Panc1 (cell line): ENCODE measurements around the gene JPH3. TPM values are rescaled to one million over a fixed set of nuclear protein-coding genes. Genes with fewer than 3 reads are reported as not detected.

ENCODE experiments used
- ATAC-seq: fragments of 200-7000 bp; cut with Tn5 transposase; 2 replicates; pipeline ENCODE4 v1.9.1; 2020; ENCODE audit warnings: mild to moderate bottlenecking, moderate library complexity
- BruUV-seq: library from RNA; stranded (reverse); fragments of 400-500 nt; replicated peaks from 2 replicates; lab custom pipeline; 2021; lab: Mats Ljungman, UMichigan
- CTCF ChIA-PET: fragments of 300-600 bp; sonication (Branson Sonifier 250); formaldehyde crosslinking; loops from one replicate; lab custom pipeline; 2022; ENCODE audit warnings: antibody characterized with exemption; lab: Charles Lee
- POLR2A ChIA-PET: fragments of 300-600 bp; sonication (Branson Sonifier 250); formaldehyde crosslinking; loops from one replicate; lab custom pipeline; 2022; ENCODE audit warnings: antibody characterized with exemption; lab: Charles Lee
- DNase-seq: peaks from one replicate; pipeline ENCODE4 v3.0.0-alpha.2; 2010; ENCODE audit warnings: low read depth, low spot score
- H3K27ac ChIP-seq: 2 replicates; pipeline ENCODE4 v1.5.1; 2011; ENCODE audit warnings: mild to moderate bottlenecking, low read length, inconsistent platforms
- H3K27me3 ChIP-seq: fragments of 200-500 bp; sonication (Bioruptor generic); 2 replicates; pipeline ENCODE4 v1.6.0; 2014; ENCODE audit warnings: low read length, inconsistent platforms; ENCODE audit not compliant: control insufficient read depth, insufficient read depth
- H3K36me3 ChIP-seq: fragments of 200-500 bp; sonication (Bioruptor generic); 2 replicates; pipeline ENCODE4 v1.5.1; 2014; ENCODE audit warnings: inconsistent platforms, mild to moderate bottlenecking, low read length, moderate library complexity; ENCODE audit not compliant: control insufficient read depth, insufficient read depth
- H3K4me1 ChIP-seq: 2 replicates; pipeline ENCODE4 v1.5.1; 2011; ENCODE audit warnings: inconsistent platforms, mild to moderate bottlenecking, low read length, moderate library complexity; ENCODE audit not compliant: control insufficient read depth, insufficient read depth
- H3K4me3 ChIP-seq, 2 experiments: 2 replicates each; pipeline ENCODE4 v1.5.1; 2011 to 2012; ENCODE audit warnings: low read depth in 2 of 2, low read length in 2 of 2, mild to moderate bottlenecking in 2 of 2, inconsistent platforms in 1 of 2, moderate library complexity in 1 of 2
- H3K9me3 ChIP-seq: fragments of 200-500 bp; sonication (Bioruptor generic); 2 replicates; pipeline ENCODE4 v1.5.1; 2014; ENCODE audit warnings: low read depth, mild to moderate bottlenecking, inconsistent platforms, low read length, moderate library complexity; ENCODE audit not compliant: control insufficient read depth, insufficient read depth
- POLR2AphosphoS5 ChIP-seq: IDR thresholded peaks from 2 replicates; pipeline ENCODE4 v1.6.1; 2012; ENCODE audit warnings: mild to moderate bottlenecking, low read depth, low read length, moderate library complexity
- SIN3A ChIP-seq: IDR thresholded peaks from 2 replicates; pipeline ENCODE4 v1.6.1; 2012; ENCODE audit warnings: low read depth, mild to moderate bottlenecking, low read length, moderate library complexity, borderline replicate concordance; ENCODE audit not compliant: insufficient read depth
- TCF7L2 ChIP-seq: IDR thresholded peaks from 2 replicates; pipeline ENCODE4 v1.6.1; 2011; ENCODE audit warnings: mild to moderate bottlenecking, low read depth, low read length, inconsistent platforms
- in situ Hi-C: cut with HindIII; loops from 2 replicates; pipeline ENCODE4 v1.10.0; 2016; ENCODE audit warnings: low sequenced_read_pairs, low pct_unique_long_range_greater_than_20kb
- intact Hi-C: fragments of 100-400 bp; cut with micrococcal nuclease; formaldehyde crosslinking; loops from one replicate; pipeline ENCODE4 v1.10.0; 2022; ENCODE audit not compliant: unreplicated experiment
- total RNA-seq: library from RNA; stranded (reverse); gene quantifications from one replicate; pipeline ENCODE4 v1.2.1, GENCODE V29; 2021; ENCODE audit not compliant: unreplicated experiment
- TF ChIP-seq, protein P1 (sequence below): fragments of 450-650 bp; IDR thresholded peaks from 2 replicates; pipeline ENCODE4 v1.5.1; 2017; ENCODE audit warnings: mild to moderate bottlenecking
- TF ChIP-seq, protein P2 (sequence below), 2 experiments: IDR thresholded peaks; 2 replicates each; pipeline ENCODE4 v1.6.1; 2011 to 2012; ENCODE audit warnings: low read depth in 2 of 2, control low read depth in 1 of 2, low read length in 1 of 2, mild to moderate bottlenecking in 1 of 2, moderate library complexity in 1 of 2; ENCODE audit not compliant: insufficient read depth in 1 of 2

Gene JPH3
- total RNA-seq, 1 experiment from 2014 or later = 1.2 TPM

DNA sequence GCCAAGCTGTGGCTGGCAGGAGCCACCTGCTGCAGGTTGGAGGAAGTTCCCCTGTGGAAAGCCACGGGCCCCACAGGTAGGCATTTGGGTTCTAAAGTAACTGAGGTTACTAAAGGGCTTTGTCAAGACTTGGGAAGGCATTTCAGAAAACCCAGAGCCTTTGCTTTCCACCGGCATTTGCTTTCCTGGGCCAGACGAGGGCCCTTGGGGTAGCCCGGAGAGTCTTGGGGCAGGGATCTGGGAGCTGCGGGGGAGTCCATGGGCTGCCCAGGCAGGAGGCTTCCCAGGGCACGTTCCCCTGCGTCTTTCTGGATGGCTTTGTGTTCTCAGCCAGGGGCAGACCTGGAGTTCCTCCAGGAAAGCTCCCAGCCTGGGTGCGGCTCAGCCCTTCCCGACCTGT, 43.5 kb downstream of the JPH3 start:
- no peaks in the 10 kb centered on the region for H3K9me3 ChIP-seq
- H3K4me1 ChIP-seq = no peaks in the 10 kb centered on the region
- DNase-seq = no peak
- no peak overlapping the region for H3K27ac ChIP-seq
- ChIA-PET POLR2A (no interaction called here), CTCF (interaction anchor here (1.1 kb wide), 1 partner anchor 10 kb away, joined by 3 read pairs; no protein-coding TSS in a partner anchor)
- intact Hi-C loops = no loop called here
- TF ChIP-seq TCF7L2 (no peak), SIN3A (no peak), POLR2AphosphoS5 (no peak)
- TF ChIP-seq, protein P1, sequence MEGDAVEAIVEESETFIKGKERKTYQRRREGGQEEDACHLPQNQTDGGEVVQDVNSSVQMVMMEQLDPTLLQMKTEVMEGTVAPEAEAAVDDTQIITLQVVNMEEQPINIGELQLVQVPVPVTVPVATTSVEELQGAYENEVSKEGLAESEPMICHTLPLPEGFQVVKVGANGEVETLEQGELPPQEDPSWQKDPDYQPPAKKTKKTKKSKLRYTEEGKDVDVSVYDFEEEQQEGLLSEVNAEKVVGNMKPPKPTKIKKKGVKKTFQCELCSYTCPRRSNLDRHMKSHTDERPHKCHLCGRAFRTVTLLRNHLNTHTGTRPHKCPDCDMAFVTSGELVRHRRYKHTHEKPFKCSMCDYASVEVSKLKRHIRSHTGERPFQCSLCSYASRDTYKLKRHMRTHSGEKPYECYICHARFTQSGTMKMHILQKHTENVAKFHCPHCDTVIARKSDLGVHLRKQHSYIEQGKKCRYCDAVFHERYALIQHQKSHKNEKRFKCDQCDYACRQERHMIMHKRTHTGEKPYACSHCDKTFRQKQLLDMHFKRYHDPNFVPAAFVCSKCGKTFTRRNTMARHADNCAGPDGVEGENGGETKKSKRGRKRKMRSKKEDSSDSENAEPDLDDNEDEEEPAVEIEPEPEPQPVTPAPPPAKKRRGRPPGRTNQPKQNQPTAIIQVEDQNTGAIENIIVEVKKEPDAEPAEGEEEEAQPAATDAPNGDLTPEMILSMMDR = no peak
- TF ChIP-seq, protein P2, sequence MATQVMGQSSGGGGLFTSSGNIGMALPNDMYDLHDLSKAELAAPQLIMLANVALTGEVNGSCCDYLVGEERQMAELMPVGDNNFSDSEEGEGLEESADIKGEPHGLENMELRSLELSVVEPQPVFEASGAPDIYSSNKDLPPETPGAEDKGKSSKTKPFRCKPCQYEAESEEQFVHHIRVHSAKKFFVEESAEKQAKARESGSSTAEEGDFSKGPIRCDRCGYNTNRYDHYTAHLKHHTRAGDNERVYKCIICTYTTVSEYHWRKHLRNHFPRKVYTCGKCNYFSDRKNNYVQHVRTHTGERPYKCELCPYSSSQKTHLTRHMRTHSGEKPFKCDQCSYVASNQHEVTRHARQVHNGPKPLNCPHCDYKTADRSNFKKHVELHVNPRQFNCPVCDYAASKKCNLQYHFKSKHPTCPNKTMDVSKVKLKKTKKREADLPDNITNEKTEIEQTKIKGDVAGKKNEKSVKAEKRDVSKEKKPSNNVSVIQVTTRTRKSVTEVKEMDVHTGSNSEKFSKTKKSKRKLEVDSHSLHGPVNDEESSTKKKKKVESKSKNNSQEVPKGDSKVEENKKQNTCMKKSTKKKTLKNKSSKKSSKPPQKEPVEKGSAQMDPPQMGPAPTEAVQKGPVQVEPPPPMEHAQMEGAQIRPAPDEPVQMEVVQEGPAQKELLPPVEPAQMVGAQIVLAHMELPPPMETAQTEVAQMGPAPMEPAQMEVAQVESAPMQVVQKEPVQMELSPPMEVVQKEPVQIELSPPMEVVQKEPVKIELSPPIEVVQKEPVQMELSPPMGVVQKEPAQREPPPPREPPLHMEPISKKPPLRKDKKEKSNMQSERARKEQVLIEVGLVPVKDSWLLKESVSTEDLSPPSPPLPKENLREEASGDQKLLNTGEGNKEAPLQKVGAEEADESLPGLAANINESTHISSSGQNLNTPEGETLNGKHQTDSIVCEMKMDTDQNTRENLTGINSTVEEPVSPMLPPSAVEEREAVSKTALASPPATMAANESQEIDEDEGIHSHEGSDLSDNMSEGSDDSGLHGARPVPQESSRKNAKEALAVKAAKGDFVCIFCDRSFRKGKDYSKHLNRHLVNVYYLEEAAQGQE (IDR thresholded peaks at IDR 0.05; ENCODE audit: insufficient read depth in 1 of 2, low read depth in 2 of 2, low read length in 1 of 2) = no peak
- no peak overlapping the region for H3K4me3 ChIP-seq
- BruUV-seq = no TSS peak
- in situ Hi-C loops = no loop called here
- H3K36me3 ChIP-seq = no peaks in the 10 kb centered on the region
- ATAC-seq = no peak
- H3K27me3 ChIP-seq = no peaks in the 10 kb centered on the region

DNA sequence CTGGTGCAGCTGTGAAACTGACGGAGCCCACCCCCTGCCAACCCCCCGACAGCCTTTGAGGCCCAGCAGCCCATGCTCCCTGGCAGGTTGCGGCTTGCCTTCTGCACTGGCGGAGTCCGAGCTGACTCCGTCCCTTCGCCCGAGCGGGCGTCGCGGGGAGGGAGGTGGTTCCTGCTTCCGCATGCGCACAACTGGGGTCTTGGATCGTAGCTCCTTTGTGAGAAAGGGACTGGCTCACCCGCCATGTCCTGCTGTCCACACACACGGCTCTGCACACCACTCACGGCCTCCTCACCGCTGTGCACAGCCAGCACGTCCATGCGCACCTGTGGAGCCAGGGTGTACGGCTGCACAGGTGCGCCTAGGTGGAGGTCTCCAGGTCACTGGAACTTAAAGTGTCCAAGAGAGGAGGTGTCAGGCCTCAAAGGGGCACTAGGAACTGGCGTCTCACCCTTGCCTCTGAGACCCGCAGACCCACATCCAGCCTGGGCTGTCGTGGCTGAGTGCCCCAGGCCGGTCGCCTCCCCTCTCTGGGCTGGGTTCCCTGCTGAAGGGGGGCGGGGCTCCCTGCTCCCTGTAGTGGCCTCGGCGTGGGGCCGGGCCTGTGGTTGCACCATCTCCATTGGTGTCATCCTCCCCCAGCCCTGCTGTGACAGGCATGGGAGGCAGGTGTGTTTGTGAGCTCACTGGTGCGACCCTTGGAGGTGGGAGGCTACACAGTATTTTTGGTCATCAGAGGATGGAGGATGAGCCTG, 45.3 kb downstream of the JPH3 start:
- H3K4me1 ChIP-seq = no peaks in the 10 kb centered on the region
- no peaks in the 10 kb centered on the region for H3K27me3 ChIP-seq
- no TSS peak for BruUV-seq
- ChIA-PET CTCF (interaction anchor here (1.2 kb wide), 1 partner anchor 13 kb away, joined by 5 read pairs; no protein-coding TSS in a partner anchor), POLR2A (interaction anchor here (0.7 kb wide), 1 partner anchor 118 kb away, joined by 3 read pairs; the partner anchor contains the start of gene KLHDC4)
- H3K4me3 ChIP-seq = no peak overlapping the region
- no peaks in the 10 kb centered on the region for H3K9me3 ChIP-seq
- in situ Hi-C loops (no loop called here), intact Hi-C loops (no loop called here)
- TF ChIP-seq TCF7L2 (no peak), SIN3A (no peak), POLR2AphosphoS5 (no peak)
- TF ChIP-seq, protein P1 = no peak
- TF ChIP-seq, protein P2 (IDR thresholded peaks at IDR 0.05; ENCODE audit: insufficient read depth in 1 of 2, low read depth in 2 of 2, low read length in 1 of 2) = no peak
- ATAC-seq = no peak
- no peak for DNase-seq
- no peak overlapping the region for H3K27ac ChIP-seq
- H3K36me3 ChIP-seq = no peaks in the 10 kb centered on the region
